GM19099 (cell line): ENCODE results near the gene STK25.

ENCODE experiments used
- POLR2A ChIP-seq: IDR thresholded peaks from 3 replicates; pipeline ENCODE4 v1.6.1; 2011; ENCODE audit warnings: low read depth; ENCODE audit not compliant: insufficient read length; ENCODE audit errors: extremely low read depth

STK25 gene

GRCh38 chr2:241530571-241530970 lies 22.2 kb upstream of the STK25 start:
- no peak for TF ChIP-seq POLR2A

- no peak for TF ChIP-seq POLR2A
Measured at GRCh38 chr2:241522477-241522876, 14.1 kb upstream of the STK25 start.

DNA sequence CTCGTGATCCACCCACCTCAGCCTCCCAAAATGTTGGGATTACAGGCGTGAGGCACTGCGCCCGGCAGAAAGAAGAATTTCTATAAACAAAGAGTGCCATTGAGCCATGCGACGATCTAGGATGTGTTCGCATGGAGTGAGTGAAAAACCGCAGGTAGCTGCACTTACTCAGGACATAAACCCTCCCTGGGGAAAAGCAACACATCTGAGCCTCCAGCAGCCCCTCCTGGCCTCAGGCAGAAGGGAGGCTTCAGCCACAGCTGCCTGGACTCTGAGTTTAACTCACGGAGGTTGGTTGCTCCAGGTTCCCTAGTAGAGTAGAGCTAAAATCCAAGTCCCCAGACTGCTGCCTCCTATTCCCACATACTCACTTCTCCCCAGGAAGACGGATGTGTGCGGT lies 11.3 kb upstream of the STK25 start:
- no peak for TF ChIP-seq POLR2A

GRCh38 chr2:241517297-241517696 lies 8.9 kb upstream of the STK25 start:
- no peak for TF ChIP-seq POLR2A

DNA sequence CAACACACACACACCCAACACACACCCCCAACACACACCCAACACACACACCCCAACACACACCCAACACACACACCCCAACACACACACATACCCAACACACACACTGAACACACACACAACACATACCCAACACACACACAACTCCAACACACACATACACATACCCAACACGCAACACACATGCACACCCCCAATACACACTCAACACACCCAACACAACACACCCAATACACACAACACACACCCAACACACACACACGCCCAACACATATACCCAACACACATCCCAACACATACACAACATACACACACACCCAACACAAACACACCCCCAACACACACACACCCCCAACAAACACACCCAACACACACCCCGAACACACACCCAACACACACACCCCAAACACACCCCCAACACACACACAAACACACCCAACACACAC lies 8.2 kb upstream of the STK25 start:
- no peak for TF ChIP-seq POLR2A

- TF ChIP-seq POLR2A = no peak
Measured at GRCh38 chr2:241514986-241515737, 6.8 kb upstream of the STK25 start.

- TF ChIP-seq POLR2A = no peak
Measured at GRCh38 chr2:241514553-241514952, 6.2 kb upstream of the STK25 start.

- no peak for TF ChIP-seq POLR2A
Measured at GRCh38 chr2:241511091-241511741, 2.8 kb upstream of the STK25 start.

DNA sequence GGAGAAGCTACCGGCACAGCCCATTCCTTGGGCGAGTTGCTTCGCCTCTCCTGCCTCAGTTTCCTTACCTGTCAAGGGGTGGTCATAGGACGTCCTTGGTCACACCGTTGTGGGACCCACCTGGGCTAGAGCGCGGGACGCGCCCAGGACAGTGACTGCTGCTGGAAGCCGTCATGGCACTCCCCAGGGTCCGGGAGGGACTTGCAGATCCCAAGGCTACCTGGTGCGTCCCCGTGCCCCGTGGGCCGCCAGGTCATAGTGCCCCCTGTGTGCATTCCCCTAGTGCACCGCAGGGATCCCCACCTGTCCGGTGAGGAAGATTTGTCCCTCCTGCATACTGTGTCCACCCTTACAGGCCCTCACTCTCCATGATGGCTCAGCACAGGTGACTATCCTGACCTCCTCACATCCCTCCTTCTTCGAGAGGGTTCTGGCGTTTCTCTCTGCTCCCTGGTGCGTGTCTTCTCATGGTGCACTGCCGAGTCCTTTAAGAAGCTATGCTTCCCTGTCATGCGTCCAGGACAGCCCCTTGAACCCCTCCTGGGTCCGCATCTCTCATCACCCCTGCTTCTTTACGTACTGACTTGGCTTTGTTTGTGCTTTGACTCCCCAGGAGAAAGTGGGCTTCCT lies 886 bp upstream of the STK25 start:
- no peak for TF ChIP-seq POLR2A

GRCh38 chr2:241507430-241508239 lies 749 bp downstream of the STK25 start:
- no peak for TF ChIP-seq POLR2A

- TF ChIP-seq POLR2A = no peak
Measured at GRCh38 chr2:241506793-241507429, 1.5 kb downstream of the STK25 start.

DNA sequence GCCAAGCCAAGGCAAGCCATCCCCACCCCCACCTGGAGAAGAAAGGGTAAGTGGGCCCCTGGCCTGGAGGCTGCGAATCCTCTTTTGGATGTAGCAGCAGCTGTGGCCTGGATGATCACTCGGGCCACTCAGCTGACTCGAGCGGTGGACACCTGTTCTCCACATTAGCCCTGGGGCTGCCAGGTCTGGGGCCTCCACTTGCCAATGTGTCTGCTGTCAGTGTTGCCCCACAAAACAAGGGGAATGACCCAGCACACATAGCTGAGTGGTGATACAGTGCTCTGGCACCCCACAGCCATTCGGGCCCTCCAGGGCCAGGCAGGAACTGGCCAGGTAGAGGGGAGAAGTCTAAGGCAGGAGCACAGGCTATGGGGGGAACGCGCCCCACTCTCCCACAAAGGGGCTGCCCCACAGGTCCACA lies 2.6 kb downstream of the STK25 start:
- no peak for TF ChIP-seq POLR2A

GRCh38 chr2:241505086-241505780 lies 3.2 kb downstream of the STK25 start:
- no peak for TF ChIP-seq POLR2A

- no peak for TF ChIP-seq POLR2A
Measured at GRCh38 chr2:241503776-241504392, 4.5 kb downstream of the STK25 start.
